B cell (primary cell): ENCODE measurements around the gene TLX2. TPM values are rescaled to one million over a fixed set of nuclear protein-coding genes. Genes with fewer than 3 reads are reported as not detected.

Experiments
- ATAC-seq: fragments of 200-7000 bp; cut with Tn5 transposase; one replicate; pipeline ENCODE4 v1.10.0; 2021; ENCODE audit warnings: low read depth, mild to moderate bottlenecking, moderate number of reproducible peaks, moderate library complexity
- CTCF ChIA-PET: fragments of 350-600 bp; sonication (Branson Sonifier 250); formaldehyde crosslinking; loops from one replicate; lab custom pipeline; 2021; ENCODE audit warnings: antibody characterized with exemption, inconsistent platforms; lab: Charles Lee
- POLR2A ChIA-PET: fragments of 350-600 bp; sonication (Branson Sonifier 250); formaldehyde crosslinking; loops from one replicate; lab custom pipeline; 2021; ENCODE audit warnings: antibody characterized with exemption; lab: Charles Lee
- DNase-seq: peaks from one replicate; pipeline ENCODE4 v3.0.0; 2013
- H2AFZ ChIP-seq: 2 replicates; pipeline ENCODE4 v1.6.1; 2012; ENCODE audit warnings: mild to moderate bottlenecking, low read depth, low read length; ENCODE audit not compliant: insufficient read depth, poor library complexity, severe bottlenecking
- H3K27ac ChIP-seq, 2 donors: 1 replicate in 1 of 2; 2 replicates in 1 of 2; pipeline ENCODE4 v1.5.1; 2012 to 2013; ENCODE audit warnings: low read length in 2 of 2, mild to moderate bottlenecking in 2 of 2, moderate library complexity in 1 of 2
- H3K27me3 ChIP-seq, 4 experiments: fragments of 200-600 bp in 1 of 4; sonication (generic) in 1 of 4; replicated peaks in 1 of 4; 1 replicate in 2 of 4; 2 replicates in 2 of 4; pipeline versions ENCODE4 v1.6.1 to v1.7.0; 2013 to 2016; ENCODE audit warnings: low read length in 3 of 4, mild to moderate bottlenecking in 2 of 4, mixed read lengths in 1 of 4, moderate library complexity in 1 of 4; ENCODE audit not compliant: insufficient read depth in 4 of 4, control insufficient read depth in 3 of 4; ENCODE audit errors: control extremely low read depth in 1 of 4
- H3K36me3 ChIP-seq, 2 experiments: replicated peaks in 1 of 2; 1 replicate in 1 of 2; 2 replicates in 1 of 2; pipeline versions ENCODE4 v1.6.1 to v1.7.1; 2013; ENCODE audit warnings: low read length in 1 of 2; ENCODE audit not compliant: insufficient read depth in 2 of 2, control insufficient read depth in 1 of 2; ENCODE audit errors: control extremely low read depth in 1 of 2, extremely low read depth in 1 of 2
- H3K4me1 ChIP-seq, 2 donors: fragments of 200-600 bp in 1 of 2; sonication (generic) in 1 of 2; 1 replicate in 1 of 2; 2 replicates in 1 of 2; pipeline versions ENCODE4 v1.5.1 to v1.6.1; 2013 to 2017; ENCODE audit warnings: low read length in 2 of 2; ENCODE audit not compliant: control insufficient read depth in 2 of 2, insufficient read depth in 2 of 2
- H3K4me2 ChIP-seq: replicated peaks from 2 replicates; pipeline ENCODE3; 2012; ENCODE audit warnings: mild to moderate bottlenecking, low read depth, low read length; ENCODE audit not compliant: poor library complexity, severe bottlenecking
- H3K4me3 ChIP-seq, 5 experiments: fragments of 200-600 bp in 1 of 5; sonication (generic) in 1 of 5; 1 replicate in 3 of 5; 2 replicates in 2 of 5; pipeline versions ENCODE4 v1.5.1 to v1.7.0; 2011 to 2016; ENCODE audit warnings: low read length in 4 of 5, mild to moderate bottlenecking in 4 of 5, low read depth in 2 of 5, control low read depth in 1 of 5, moderate library complexity in 1 of 5; ENCODE audit not compliant: insufficient read depth in 1 of 5; ENCODE audit errors: control extremely low read depth in 1 of 5, extremely low read depth in 1 of 5
- H3K79me2 ChIP-seq: fragments of 200-600 bp; sonication (generic); one replicate; pipeline ENCODE4 v1.6.0; 2016; ENCODE audit warnings: low read length; ENCODE audit not compliant: control insufficient read depth, insufficient read depth
- H3K9ac ChIP-seq: fragments of 200-600 bp; sonication (generic); 2 replicates; pipeline ENCODE4 v1.6.1; 2017; ENCODE audit warnings: mild to moderate bottlenecking, low read length, moderate library complexity
- H3K9me3 ChIP-seq, 3 donors: one replicate each; pipeline versions ENCODE4 v1.6.1 to v1.7.1; 2013; ENCODE audit warnings: low read length in 2 of 3; ENCODE audit not compliant: control insufficient read depth in 2 of 3, insufficient read depth in 1 of 3; ENCODE audit errors: control extremely low read depth in 1 of 3
- H4K20me1 ChIP-seq: 2 replicates; pipeline ENCODE4 v1.6.0; 2012; ENCODE audit warnings: mild to moderate bottlenecking, low read length; ENCODE audit not compliant: insufficient read depth, control insufficient read depth, poor library complexity, severe bottlenecking
- H3K27ac Mint-ChIP-seq: one replicate; pipeline ENCODE4 v1.8.0; 2021; ENCODE audit warnings: mixed read lengths
- H3K27me3 Mint-ChIP-seq: one replicate; pipeline ENCODE4 v1.8.0; 2021; ENCODE audit warnings: mixed read lengths
- H3K4me1 Mint-ChIP-seq: one replicate; pipeline ENCODE4 v1.8.0; 2021; ENCODE audit warnings: mixed read lengths
- H3K4me3 Mint-ChIP-seq: one replicate; pipeline ENCODE4 v1.8.0; 2021; ENCODE audit warnings: mixed read lengths
- H3K9me3 Mint-ChIP-seq: one replicate; pipeline ENCODE4 v1.8.0; 2022; ENCODE audit warnings: mixed read lengths; ENCODE audit not compliant: insufficient read depth
- EZH2 ChIP-seq: IDR thresholded peaks from 2 replicates; pipeline ENCODE4 v1.6.1; 2012; ENCODE audit warnings: borderline replicate concordance, low read depth, mild to moderate bottlenecking, moderate library complexity, low read length; ENCODE audit not compliant: insufficient read depth, poor library complexity, severe bottlenecking
- WGBS: methylation state at CpG from one replicate; pipeline ENCODE4 v1.1.5; 2013; ENCODE audit warnings: missing lambda C conversion rate; ENCODE audit not compliant: insufficient coverage; 5-methylcytosine and 5-hydroxymethylcytosine counted together
- intact Hi-C: fragments of 100-400 bp; cut with micrococcal nuclease; formaldehyde crosslinking; loops from one replicate; pipeline ENCODE4 v1.10.0; 2022
- polyA plus RNA-seq: library from polyadenylated mRNA; depleted of rRNA; stranded (reverse); fragments of >200 nt; gene quantifications from 2 replicates; pipeline ENCODE4 v1.2.3, GENCODE V29; 2012
- total RNA-seq, 2 donors: library from RNA; stranded (reverse); fragments of 120-200 nt in 1 of 2; gene quantifications; 1 replicate in 1 of 2; 2 replicates in 1 of 2; pipeline versions ENCODE4 v1.2.3 to v1.2.4, GENCODE V29; 2013 to 2022
- TF ChIP-seq, protein P1 (sequence below): fragments of 200-600 bp; IDR thresholded peaks from one replicate; pipeline ENCODE4 v1.8.0; 2022; ENCODE audit warnings: antibody characterized with exemption, mild to moderate bottlenecking

TLX2 gene
- total and polyA plus RNA-seq, 2 donors (not counting 1 experiment from before 2014, with no cell fraction given) = 0.06 TPM; not detected in 1

DNA sequence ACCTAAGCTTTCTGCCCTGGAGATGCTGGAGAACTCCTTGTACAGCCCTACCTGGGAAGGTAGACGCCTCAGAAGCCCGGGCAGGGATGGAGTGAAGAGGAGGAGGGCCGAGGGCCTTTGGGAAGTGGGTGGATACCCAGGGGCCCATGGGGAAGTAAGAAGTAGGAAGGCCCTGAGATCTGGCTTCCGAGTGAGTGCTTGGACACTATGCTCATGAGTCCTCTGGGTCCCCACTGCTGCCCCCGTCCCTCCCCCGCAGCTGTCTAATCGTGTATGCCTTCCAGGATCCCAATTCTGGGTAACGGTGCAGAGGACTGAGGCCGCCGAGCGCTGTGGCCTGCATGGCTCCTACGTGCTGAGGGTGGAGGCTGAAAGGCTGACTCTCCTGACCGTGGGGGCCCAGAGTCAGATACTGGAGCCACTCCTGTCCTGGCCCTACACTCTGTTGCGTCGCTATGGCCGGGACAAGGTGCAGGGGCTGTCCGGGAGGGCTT is 41.4 kb downstream of the TLX2 start:
- POLR2A ChIA-PET = interaction anchor here (0.6 to 1.0 kb wide), 3 partner anchors 9 to 1342 kb away, joined by 3 read pairs; no protein-coding TSS in a partner anchor
- Histone ChIP-seq H3K79me2 (peaks cover 11% of the 10 kb centered on the region), H3K4me1 (peaks cover 8 to 32% of the 10 kb centered on the region in 2 donors), H3K4me3 (peak overlapping the region in 4 of 5 experiments; percentile 73 to 99 (median 91)), H3K36me3 (peaks cover 0 to 15% of the 10 kb centered on the region in 2 experiments), H2AFZ (peak overlapping the region; percentile 97), H3K27ac (peak overlapping the region in 1 of 2 donors; percentile 76), H3K4me2 (peak overlapping the region; percentile 97), H4K20me1 (peaks cover 15% of the 10 kb centered on the region), H3K27me3 (peaks cover 0 to 3% (median 0%) of the 10 kb centered on the region in 4 experiments), H3K9ac (peak overlapping the region; percentile 96), H3K9me3 (no peaks in the 10 kb centered on the region)
- TF ChIP-seq, protein P1, sequence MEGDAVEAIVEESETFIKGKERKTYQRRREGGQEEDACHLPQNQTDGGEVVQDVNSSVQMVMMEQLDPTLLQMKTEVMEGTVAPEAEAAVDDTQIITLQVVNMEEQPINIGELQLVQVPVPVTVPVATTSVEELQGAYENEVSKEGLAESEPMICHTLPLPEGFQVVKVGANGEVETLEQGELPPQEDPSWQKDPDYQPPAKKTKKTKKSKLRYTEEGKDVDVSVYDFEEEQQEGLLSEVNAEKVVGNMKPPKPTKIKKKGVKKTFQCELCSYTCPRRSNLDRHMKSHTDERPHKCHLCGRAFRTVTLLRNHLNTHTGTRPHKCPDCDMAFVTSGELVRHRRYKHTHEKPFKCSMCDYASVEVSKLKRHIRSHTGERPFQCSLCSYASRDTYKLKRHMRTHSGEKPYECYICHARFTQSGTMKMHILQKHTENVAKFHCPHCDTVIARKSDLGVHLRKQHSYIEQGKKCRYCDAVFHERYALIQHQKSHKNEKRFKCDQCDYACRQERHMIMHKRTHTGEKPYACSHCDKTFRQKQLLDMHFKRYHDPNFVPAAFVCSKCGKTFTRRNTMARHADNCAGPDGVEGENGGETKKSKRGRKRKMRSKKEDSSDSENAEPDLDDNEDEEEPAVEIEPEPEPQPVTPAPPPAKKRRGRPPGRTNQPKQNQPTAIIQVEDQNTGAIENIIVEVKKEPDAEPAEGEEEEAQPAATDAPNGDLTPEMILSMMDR = no peak
- TF ChIP-seq EZH2 = no peak
- 64% methylated on average over 15 of the region's 17 CpGs for WGBS
- ATAC-seq (no peak), DNase-seq (no peak)
- Mint-ChIP-seq H3K9me3 (no peaks in the 10 kb centered on the region), H3K27ac (peak overlapping the region; percentile 94), H3K4me1 (peaks cover 20% of the 10 kb centered on the region), H3K27me3 (no peaks in the 10 kb centered on the region), H3K4me3 (peak overlapping the region; percentile 96)
- CTCF ChIA-PET = interaction anchor here (1.0 to 1.2 kb wide), 2 partner anchors 24 to 32 kb away, joined by 3 read pairs; no protein-coding TSS in a partner anchor
- intact Hi-C loops = loop anchor here (1.0 to 10.0 kb wide), 3 partner anchors 19 to 161 kb away; partner anchors contain the start of genes CCDC142 and TTC31

DNA sequence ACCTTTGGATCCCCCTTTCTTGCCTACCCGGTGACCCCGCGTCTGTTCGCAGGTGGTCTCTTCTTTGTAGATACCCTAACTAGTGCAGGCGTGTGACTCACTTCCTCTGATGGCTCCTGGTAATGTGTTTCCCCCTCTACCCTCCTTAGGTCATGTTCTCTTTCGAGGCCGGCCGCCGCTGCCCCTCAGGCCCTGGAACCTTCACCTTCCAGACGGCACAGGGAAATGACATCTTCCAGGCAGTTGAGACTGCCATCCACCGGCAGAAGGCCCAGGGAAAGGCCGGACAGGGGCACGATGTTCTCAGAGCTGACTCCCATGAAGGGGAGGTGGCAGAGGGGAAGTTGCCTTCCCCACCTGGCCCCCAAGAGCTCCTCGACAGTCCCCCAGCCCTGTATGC is 41.9 kb downstream of the TLX2 start:
- Histone ChIP-seq H3K9me3 (no peaks in the 10 kb centered on the region), H3K4me1 (peaks cover 8 to 32% of the 10 kb centered on the region in 2 donors), H3K27me3 (peaks cover 0 to 3% (median 0%) of the 10 kb centered on the region in 4 experiments), H3K4me3 (no peak overlapping the region), H3K9ac (no peak overlapping the region), H3K79me2 (peaks cover 11% of the 10 kb centered on the region), H4K20me1 (peaks cover 15% of the 10 kb centered on the region), H3K4me2 (peak overlapping the region; percentile 97), H2AFZ (no peak overlapping the region), H3K36me3 (peaks cover 0 to 15% of the 10 kb centered on the region in 2 experiments), H3K27ac (no peak overlapping the region)
- no peak for ATAC-seq
- Mint-ChIP-seq H3K4me3 (peak overlapping the region; percentile 96), H3K9me3 (no peaks in the 10 kb centered on the region), H3K27me3 (no peaks in the 10 kb centered on the region), H3K27ac (peak overlapping the region; percentile 70), H3K4me1 (peaks cover 20% of the 10 kb centered on the region)
- DNase-seq = no peak
- intact Hi-C loops = loop anchor here (10.0 kb wide), 1 partner anchor 161 kb away; no protein-coding TSS in a partner anchor
- CTCF ChIA-PET = interaction anchor here (0.7 kb wide), 1 partner anchor 510 kb away, joined by 3 read pairs; no protein-coding TSS in a partner anchor
- TF ChIP-seq, protein P1 = no peak
- no peak for TF ChIP-seq EZH2
- 85% methylated on average over 12 of the region's 14 CpGs for WGBS
- POLR2A ChIA-PET = no interaction called here
